ENCODE data around the gene RNF214. TPM values are rescaled to one million over a fixed set of nuclear protein-coding genes. Genes with fewer than 3 reads are reported as not detected.

Gene RNF214
- total RNA-seq, 2 experiments from 2014 or later = 12.9 to 15.8 TPM

DNA sequence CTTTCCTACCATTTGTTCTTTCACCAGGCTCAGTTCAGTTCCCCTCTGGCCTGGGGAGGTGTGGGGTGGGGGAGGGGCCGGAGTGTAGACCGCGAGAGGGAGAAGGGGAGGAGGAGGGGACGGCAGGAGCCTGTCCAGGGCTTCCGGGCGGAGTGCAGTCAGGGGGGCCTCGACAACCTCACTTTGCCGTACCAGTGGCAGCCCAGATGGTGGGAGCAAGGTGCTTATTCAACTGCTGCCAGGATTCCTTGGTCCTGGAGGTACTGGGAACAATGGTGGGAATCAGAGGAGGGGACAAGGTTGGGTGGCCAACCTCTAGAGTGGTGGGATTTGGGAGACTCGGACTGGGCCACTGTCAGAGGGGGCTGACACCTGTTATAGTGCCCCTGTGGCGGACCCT, 82.4 kb downstream of the RNF214 start:
- Histone ChIP-seq H3K4me3 (ENCODE audit: low read length) (peak overlapping the region; percentile 64), H3K27me3 (ENCODE audit: control insufficient read depth in 1 of 2, insufficient read depth in 2 of 2, low read length in 2 of 2) (peaks cover 20 to 30% of the 10 kb centered on the region in 2 experiments), H3K9me3 (ENCODE audit: control insufficient read depth in 1 of 2, insufficient read depth in 1 of 2, low read length in 2 of 2) (peaks cover 0 to 3% of the 10 kb centered on the region in 2 experiments), H3K27ac (ENCODE audit: low read depth in 1 of 2, low read length in 2 of 2) (no peak overlapping the region), H3K36me3 (ENCODE audit: insufficient read depth, low read length) (no peaks in the 10 kb centered on the region), H3K4me1 (ENCODE audit: insufficient read depth, low read length) (peaks cover 18% of the 10 kb centered on the region)
- H3K27me3 Mint-ChIP-seq = peaks cover 41% of the 10 kb centered on the region
- H3K9me3 Mint-ChIP-seq = no peaks in the 10 kb centered on the region
- TF ChIP-seq, protein P1, sequence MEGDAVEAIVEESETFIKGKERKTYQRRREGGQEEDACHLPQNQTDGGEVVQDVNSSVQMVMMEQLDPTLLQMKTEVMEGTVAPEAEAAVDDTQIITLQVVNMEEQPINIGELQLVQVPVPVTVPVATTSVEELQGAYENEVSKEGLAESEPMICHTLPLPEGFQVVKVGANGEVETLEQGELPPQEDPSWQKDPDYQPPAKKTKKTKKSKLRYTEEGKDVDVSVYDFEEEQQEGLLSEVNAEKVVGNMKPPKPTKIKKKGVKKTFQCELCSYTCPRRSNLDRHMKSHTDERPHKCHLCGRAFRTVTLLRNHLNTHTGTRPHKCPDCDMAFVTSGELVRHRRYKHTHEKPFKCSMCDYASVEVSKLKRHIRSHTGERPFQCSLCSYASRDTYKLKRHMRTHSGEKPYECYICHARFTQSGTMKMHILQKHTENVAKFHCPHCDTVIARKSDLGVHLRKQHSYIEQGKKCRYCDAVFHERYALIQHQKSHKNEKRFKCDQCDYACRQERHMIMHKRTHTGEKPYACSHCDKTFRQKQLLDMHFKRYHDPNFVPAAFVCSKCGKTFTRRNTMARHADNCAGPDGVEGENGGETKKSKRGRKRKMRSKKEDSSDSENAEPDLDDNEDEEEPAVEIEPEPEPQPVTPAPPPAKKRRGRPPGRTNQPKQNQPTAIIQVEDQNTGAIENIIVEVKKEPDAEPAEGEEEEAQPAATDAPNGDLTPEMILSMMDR (IDR thresholded peaks at IDR 0.05) = no peak
- H3K4me3 Mint-ChIP-seq = peak overlapping the region; percentile 79
- ATAC-seq (ENCODE audit: poor library complexity) (no peak), DNase-seq (no peak)
- no peaks in the 10 kb centered on the region for H3K36me3 Mint-ChIP-seq (ENCODE audit: low read depth)
- ChIA-PET CTCF (no interaction called here), POLR2A (no interaction called here)
- H3K27ac Mint-ChIP-seq = no peak overlapping the region
- peaks cover 7% of the 10 kb centered on the region for H3K4me1 Mint-ChIP-seq (ENCODE audit: low read depth)
- intact Hi-C loops (cut with DNase I, micrococcal nuclease) = no loop called here

DNA sequence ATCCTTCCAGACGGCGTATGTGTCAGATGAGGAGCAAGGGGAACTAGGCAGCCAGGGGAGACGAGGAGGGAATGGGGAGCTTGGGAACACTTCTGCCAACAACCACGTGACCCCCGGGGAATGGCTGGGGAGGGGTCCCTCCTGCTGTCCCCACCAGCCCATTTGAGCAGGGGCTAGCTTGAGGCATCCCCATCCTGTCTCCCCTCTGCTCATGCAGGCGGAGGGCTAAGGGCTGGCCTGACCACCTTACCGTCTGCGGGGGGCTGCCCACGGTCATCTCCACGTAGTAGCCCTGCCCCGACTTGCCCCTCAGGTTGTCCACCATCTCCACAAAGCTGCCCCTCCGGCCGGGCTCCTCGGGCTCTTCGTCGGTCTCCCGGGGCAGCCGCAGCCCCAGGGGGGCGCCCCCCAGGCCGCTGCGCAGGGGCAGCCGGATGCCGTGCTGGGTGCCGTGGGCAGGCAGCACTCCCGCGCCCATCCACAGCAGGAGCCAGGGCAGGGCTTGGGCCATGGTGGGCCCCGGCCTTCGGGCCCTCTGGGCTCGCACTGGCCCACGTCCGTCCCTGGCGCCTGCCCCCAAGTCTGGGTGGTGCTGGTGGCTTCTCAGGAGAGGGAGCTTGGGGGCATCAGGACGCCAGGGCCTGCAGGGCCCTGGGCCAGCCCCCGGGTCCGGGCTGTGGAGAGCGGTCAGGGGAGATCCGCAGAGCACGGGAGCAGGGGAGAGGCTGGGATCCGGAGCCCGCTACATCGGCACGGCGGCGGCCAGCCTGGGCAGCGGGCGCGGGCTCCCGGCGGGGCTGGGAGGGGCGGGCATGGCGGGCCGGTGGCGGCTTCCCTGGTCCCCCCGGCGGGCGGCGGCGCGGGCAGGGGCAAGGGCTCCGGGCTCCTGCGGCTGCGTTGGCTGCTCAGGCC, 83.1 kb downstream of the RNF214 start:
- Histone ChIP-seq H3K4me3 (ENCODE audit: low read length) (peak overlapping the region; percentile 64), H3K9me3 (ENCODE audit: control insufficient read depth in 1 of 2, insufficient read depth in 1 of 2, low read length in 2 of 2) (peaks cover 0 to 3% of the 10 kb centered on the region in 2 experiments), H3K27ac (ENCODE audit: low read depth in 1 of 2, low read length in 2 of 2) (no peak overlapping the region), H3K27me3 (ENCODE audit: control insufficient read depth in 1 of 2, insufficient read depth in 2 of 2, low read length in 2 of 2) (peaks cover 20 to 30% of the 10 kb centered on the region in 2 experiments), H3K4me1 (ENCODE audit: insufficient read depth, low read length) (peaks cover 18% of the 10 kb centered on the region), H3K36me3 (ENCODE audit: insufficient read depth, low read length) (no peaks in the 10 kb centered on the region)
- Mint-ChIP-seq H3K4me1 (ENCODE audit: low read depth) (peaks cover 7% of the 10 kb centered on the region), H3K27me3 (peaks cover 41% of the 10 kb centered on the region), H3K9me3 (no peaks in the 10 kb centered on the region), H3K4me3 (peak overlapping the region; percentile 83), H3K36me3 (ENCODE audit: low read depth) (no peaks in the 10 kb centered on the region), H3K27ac (no peak overlapping the region)
- ATAC-seq (ENCODE audit: poor library complexity) (peak; percentile 60), DNase-seq (peak in 7 of 14 experiments; percentile 1 to 37 (median 14))
- TF ChIP-seq, protein P1 (IDR thresholded peaks at IDR 0.05) = no peak
- POLR2A ChIA-PET = no interaction called here
- intact Hi-C loops (cut with DNase I, micrococcal nuclease) = no loop called here
- CTCF ChIA-PET = interaction anchor here (0.6 kb wide), 1 partner anchor 85 kb away, joined by 3 read pairs; no protein-coding TSS in a partner anchor

DNA sequence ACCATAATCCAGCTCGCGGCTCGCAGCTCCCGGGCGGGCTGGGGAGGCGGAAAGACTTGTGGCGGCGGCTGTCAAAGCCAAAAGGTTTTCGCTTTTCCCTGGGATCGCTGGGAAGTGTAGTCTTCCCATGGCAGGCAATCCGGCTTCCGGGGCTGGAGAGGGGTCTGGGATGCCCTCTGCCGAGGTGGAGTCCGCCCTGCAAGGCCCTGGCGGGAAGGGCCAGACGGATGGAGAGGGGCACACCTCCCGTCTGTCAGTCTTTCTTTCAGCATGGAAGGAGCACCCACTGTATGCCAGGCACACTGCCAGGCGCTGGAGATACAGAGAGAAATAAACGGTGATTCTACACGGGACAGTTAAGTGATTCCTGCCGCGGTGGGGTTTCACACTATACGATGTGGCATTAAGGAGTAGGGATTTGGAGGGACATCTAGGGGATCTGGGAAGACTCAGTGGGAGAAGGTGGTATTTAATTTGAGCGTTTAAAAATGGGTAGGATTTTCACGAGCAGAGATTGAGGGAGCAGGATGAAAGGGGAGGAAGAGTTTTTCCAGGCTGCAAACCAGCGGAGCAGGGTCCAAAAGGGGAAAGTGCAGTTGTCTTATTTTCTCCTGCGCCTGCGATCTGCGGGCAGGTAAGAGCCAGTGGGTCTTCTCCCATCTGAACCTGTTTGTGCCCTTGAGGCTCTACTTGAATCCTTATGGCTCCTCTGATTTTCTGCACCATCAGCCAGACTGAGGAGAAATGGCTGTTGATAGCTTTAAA, 83.9 kb downstream of the RNF214 start, which contains the start of gene BACE1:
Gene BACE1, minus strand, starts transcription at position 60 of the 765 bp plus-strand sequence. CDS start 461 bp downstream, outside the sequence.
- POLR2A ChIA-PET = no interaction called here
- no peak within 1 kb of the TSS for H3K27ac Mint-ChIP-seq
- no peaks in the 10 kb centered on the region for H3K36me3 Mint-ChIP-seq (ENCODE audit: low read depth)
- ATAC-seq (ENCODE audit: poor library complexity) (no peak), DNase-seq (peak in 4 of 14 experiments; percentile 5 to 31 (median 24))
- Histone ChIP-seq H3K4me1 (ENCODE audit: insufficient read depth, low read length) (peaks cover 18% of the 10 kb centered on the region), H3K27me3 (ENCODE audit: control insufficient read depth in 1 of 2, insufficient read depth in 2 of 2, low read length in 2 of 2) (peaks cover 20 to 30% of the 10 kb centered on the region in 2 experiments), H3K9me3 (ENCODE audit: control insufficient read depth in 1 of 2, insufficient read depth in 1 of 2, low read length in 2 of 2) (peaks cover 0 to 3% of the 10 kb centered on the region in 2 experiments), H3K36me3 (ENCODE audit: insufficient read depth, low read length) (no peaks in the 10 kb centered on the region), H3K4me3 (ENCODE audit: low read length) (peak within 1 kb of the TSS; percentile 64), H3K27ac (ENCODE audit: low read depth in 1 of 2, low read length in 2 of 2) (no peak within 1 kb of the TSS)
- peaks cover 41% of the 10 kb centered on the region for H3K27me3 Mint-ChIP-seq
- TF ChIP-seq, protein P1 (IDR thresholded peaks at IDR 0.05) = no peak
- no peaks in the 10 kb centered on the region for H3K9me3 Mint-ChIP-seq
- CTCF ChIA-PET = interaction anchor here (0.6 kb wide), 1 partner anchor 86 kb away, joined by 3 read pairs; no protein-coding TSS in a partner anchor
- H3K4me1 Mint-ChIP-seq (ENCODE audit: low read depth) = peaks cover 7% of the 10 kb centered on the region
- intact Hi-C loops (cut with DNase I, micrococcal nuclease) = no loop called here
- H3K4me3 Mint-ChIP-seq = peak within 1 kb of the TSS; percentile 83

Measured in CD4-positive, alpha-beta T cell (primary cell).